K562 (cell line): Measurements from ENCODE around the gene ZKSCAN3. TPM values are rescaled to one million over a fixed set of nuclear protein-coding genes. Genes with fewer than 3 reads are reported as not detected.

Experiments
- ATAC-seq: fragments of 200-7000 bp; cut with Tn5 transposase; 3 replicates; pipeline ENCODE4 v1.9.1; 2020; ENCODE audit warnings: moderate library complexity
- BruUV-seq: library from RNA; stranded (reverse); fragments of 400-500 nt; replicated peaks from 2 replicates; lab custom pipeline; 2021; lab: Mats Ljungman, UMichigan
- CTCF ChIA-PET: fragments of 300-600 bp; formaldehyde crosslinking; extraction: SDS; loops from one replicate; lab custom pipeline; 2021; ENCODE audit warnings: low intra/inter-chr PET ratio; lab: Yijun Ruan, JAX
- POLR2A ChIA-PET: fragments of 300-600, 350-650 bp; sonication (Branson Sonifier 250); formaldehyde crosslinking; extraction: SDS; loops from one replicate; lab custom pipeline; 2021; ENCODE audit warnings: antibody characterized with exemption, inconsistent platforms; lab: Yijun Ruan, JAX
- DNase-seq, 4 experiments: peaks; one replicate each; pipeline versions ENCODE4 v3.0.0 to v3.0.0-alpha.2; 2011 to 2018; ENCODE audit warnings: low spot score in 3 of 4, mixed read lengths in 3 of 4; ENCODE audit errors: extremely low read depth in 1 of 4
- FAIRE-seq: peaks from 2 replicates; lab custom pipeline; 2011; peaks lifted over from hg19 to GRCh38; lab: Jason Lieb, UNC
- H2AFZ ChIP-seq: 2 replicates; pipeline ENCODE4 v1.6.0; 2011; ENCODE audit warnings: low read depth, low read length, control low read depth, inconsistent platforms
- H3K27ac ChIP-seq: fragments of 200-600 bp; 3 replicates; pipeline ENCODE4 v1.8.0; 2011; ENCODE audit warnings: low read depth, mild to moderate bottlenecking, control low read depth, inconsistent platforms, low read length, moderate library complexity, mixed read lengths; ENCODE audit errors: extremely low read depth
- H3K27me3 ChIP-seq, 2 experiments: fragments of 300-600 bp in 1 of 2; 2 replicates in 1 of 2; 3 replicates in 1 of 2; pipeline versions ENCODE4 v1.6.0 to v1.8.0; 2011; ENCODE audit warnings: inconsistent platforms in 2 of 2, low read length in 2 of 2, mild to moderate bottlenecking in 1 of 2, mixed read lengths in 1 of 2, moderate library complexity in 1 of 2; ENCODE audit not compliant: control insufficient read depth in 2 of 2, insufficient read depth in 2 of 2
- H3K36me3 ChIP-seq: fragments of 300-600 bp; 3 replicates; pipeline ENCODE4 v1.8.0; 2011; ENCODE audit warnings: mild to moderate bottlenecking, low read length, inconsistent platforms; ENCODE audit not compliant: control insufficient read depth, insufficient read depth
- H3K4me1 ChIP-seq, 2 experiments: fragments of 200-600 bp in 1 of 2; replicated peaks in 1 of 2; 2 replicates in 1 of 2; 3 replicates in 1 of 2; pipeline versions ENCODE4 v1.5.1 to v1.8.0; 2011; ENCODE audit warnings: inconsistent platforms in 2 of 2, low read length in 2 of 2, mild to moderate bottlenecking in 1 of 2, mixed read lengths in 1 of 2, moderate library complexity in 1 of 2; ENCODE audit not compliant: control insufficient read depth in 2 of 2, insufficient read depth in 2 of 2
- H3K4me2 ChIP-seq: 2 replicates; pipeline ENCODE4 v1.6.1; 2011; ENCODE audit warnings: low read length, control low read depth, inconsistent platforms, mixed read lengths; ENCODE audit not compliant: insufficient read depth
- H3K4me3 ChIP-seq: fragments of 200-600 bp; sonication (generic), shearing (Covaris generic); 2 replicates; pipeline ENCODE4 v1.5.1; 2016; ENCODE audit warnings: control low read depth, inconsistent platforms
- H3K79me2 ChIP-seq: fragments of 200-600 bp; 3 replicates; pipeline ENCODE4 v1.8.0; 2011; ENCODE audit warnings: low read length, inconsistent platforms; ENCODE audit not compliant: control insufficient read depth, insufficient read depth
- H3K9ac ChIP-seq, 2 experiments: 2 replicates each; pipeline versions ENCODE4 v1.6.0 to v1.6.1; 2011; ENCODE audit warnings: low read depth in 2 of 2, low read length in 2 of 2, control low read depth in 1 of 2, inconsistent platforms in 1 of 2, mild to moderate bottlenecking in 1 of 2, mixed read lengths in 1 of 2; ENCODE audit not compliant: insufficient read depth in 1 of 2
- H3K9me1 ChIP-seq: one replicate; pipeline ENCODE4 v1.6.0; 2011; ENCODE audit warnings: inconsistent platforms, mild to moderate bottlenecking, low read length, moderate library complexity; ENCODE audit not compliant: control insufficient read depth, insufficient read depth
- H3K9me3 ChIP-seq: replicated peaks from 2 replicates; pipeline ENCODE4 v1.5.1; 2011; ENCODE audit warnings: low read depth, low read length, inconsistent platforms; ENCODE audit not compliant: control insufficient read depth, insufficient read depth
- H4K20me1 ChIP-seq: replicated peaks from 2 replicates; pipeline ENCODE4 v1.6.1; 2011; ENCODE audit warnings: low read length, inconsistent platforms, mixed read lengths; ENCODE audit not compliant: control insufficient read depth, insufficient read depth
- CHD2 ChIP-seq: IDR thresholded peaks from 2 replicates; pipeline ENCODE4 v1.6.1; 2011; ENCODE audit warnings: low read depth, low read length
- HDAC1 ChIP-seq, 2 experiments: fragments of 450-650 bp; IDR thresholded peaks; 2 replicates each; pipeline ENCODE4 v1.6.1; 2016 to 2017; ENCODE audit warnings: inconsistent platforms in 1 of 2, mild to moderate bottlenecking in 1 of 2, moderate library complexity in 1 of 2
- MECOM ChIP-seq: fragments of 250-450 bp; sonication (Bioruptor Pico); IDR thresholded peaks from 2 replicates; pipeline ENCODE4 v1.8.0; 2022; ENCODE audit warnings: inconsistent platforms
- MITF ChIP-seq: IDR thresholded peaks from 2 replicates; pipeline ENCODE4 v1.6.1; 2014; ENCODE audit warnings: antibody characterized with exemption
- NRF1 ChIP-seq, 2 experiments: fragments of 450-650 bp; IDR thresholded peaks in 1 of 2; conservative IDR thresholded peaks in 1 of 2; 2 replicates each; pipeline ENCODE4 v1.6.1; 2014; ENCODE audit warnings: mild to moderate bottlenecking in 2 of 2
- PKNOX1 ChIP-seq: fragments of 450-650 bp; IDR thresholded peaks from 2 replicates; pipeline ENCODE4 v1.6.1; 2016
- SMC3 ChIP-seq: conservative IDR thresholded peaks from 2 replicates; pipeline ENCODE4 v1.6.1; 2011; ENCODE audit warnings: low read depth, low read length, improper control_type of control experiment; ENCODE audit not compliant: insufficient read depth
- SUPT5H ChIP-seq: fragments of 450-650 bp; IDR thresholded peaks from 2 replicates; pipeline ENCODE4 v1.6.1; 2016
- WGBS: fragments of 100-300 bp; shearing (Covaris generic); methylation state at CpG from one replicate; pipeline ENCODE4 v1.1.6; 2016; ENCODE audit warnings: low coverage, mixed read lengths; ENCODE audit not compliant: insufficient coverage; ENCODE audit errors: missing lambda C conversion rate; 5-methylcytosine and 5-hydroxymethylcytosine counted together
- in situ Hi-C: fragments of 300-500 bp; cut with MboI; formaldehyde crosslinking; loops from 4 replicates; pipeline ENCODE4 v1.15.0; 2018; ENCODE audit warnings: inconsistent platforms, mixed read lengths
- intact Hi-C: fragments of 100-400 bp; cut with micrococcal nuclease; formaldehyde crosslinking; loops from 2 replicates; pipeline ENCODE4 v1.14.2; 2022
- polyA plus RNA-seq, 8 experiments: library from polyadenylated mRNA; depleted of rRNA in 4 of 8; stranded (reverse) in 5 of 8; unstranded in 3 of 8; fragments of >200 nt; fragmentation: Nextera tagmentation in 2 of 8; fragmentation: Illumina TruSeq in 1 of 8; extraction: Ambion mirVana in 2 of 8; extraction: Trizol in 1 of 8; gene quantifications; 2 replicates each; pipeline versions ENCODE4 v1.2.1 to v1.2.3, GENCODE V29; 2011 to 2014; ENCODE audit warnings: inconsistent platforms in 1 of 8, missing spikeins in 1 of 8
- total RNA-seq, 7 experiments: library from RNA; depleted of rRNA in 6 of 7; stranded (reverse); fragments of >200 nt in 6 of 7; fragmentation: Illumina TruSeq in 2 of 7; extraction: Trizol in 2 of 7; gene quantifications; 2 replicates each; pipeline versions ENCODE4 v1.2.1 to v1.2.3, GENCODE V29; 2011 to 2021; ENCODE audit warnings: low replicate concordance in 1 of 7

The ZKSCAN3 gene
- total and polyA plus RNA-seq, 9 of the 15 experiments (the other 6 are each of a cell fraction or from before 2014, with no cell fraction given), result 3.0 to 12.4 (median 10.2) TPM

GRCh38 chr6:28343898-28344677 is 5.7 kb upstream of the ZKSCAN3 start (continued):
- TF ChIP-seq PKNOX1 (peak; percentile 81), HDAC1 (IDR thresholded peaks at IDR 0.05) (peak in 1 of 2 experiments; percentile 52; a peak in 1 of 4 replicates), MITF (peak; percentile 51; the same call in 1 of the 2 replicates), NRF1 (conservative IDR thresholded peaks at IDR 0.05 in 1 of 2, IDR thresholded peaks at IDR 0.05 in 1 of 2) (peak; percentile 67 to 73), MECOM (CRISPR knock-in tag) (peak; percentile 90), SUPT5H (no peak)

GRCh38 chr6:28345201-28345600 is 4.5 kb upstream of the ZKSCAN3 start:
- no peak overlapping the region for H2AFZ ChIP-seq
- ATAC-seq (no peak), DNase-seq (no peak), FAIRE-seq (no peak)
- 86% methylated on average over 1 of the region's 1 CpG for WGBS
- peaks cover 4% of the 10 kb centered on the region for H3K79me2 ChIP-seq
- H3K9ac ChIP-seq, result no peak overlapping the region
- POLR2A ChIA-PET, result interaction anchor here (0.5 to 5.1 kb wide), 5 partner anchors 8 to 118 kb away, joined by 4 to 60 read pairs (median 4); partner anchors contain the start of genes PGBD1 and ZSCAN31
- no peaks in the 10 kb centered on the region for H4K20me1 ChIP-seq
- no peaks in the 10 kb centered on the region for H3K27me3 ChIP-seq
- no peaks in the 10 kb centered on the region for H3K9me1 ChIP-seq
- H3K27ac ChIP-seq, result no peak overlapping the region
- H3K4me1 ChIP-seq, result peaks cover 10 to 38% of the 10 kb centered on the region in 2 experiments; a peak in 4 of 5 replicates
- no peak overlapping the region for H3K4me3 ChIP-seq
- no TSS peak for BruUV-seq
- no peak overlapping the region for H3K4me2 ChIP-seq
- H3K9me3 ChIP-seq, result peaks cover 3% of the 10 kb centered on the region; the same call in 1 of the 2 replicates
- TF ChIP-seq SMC3 (no peak), CHD2 (no peak)
- H3K36me3 ChIP-seq, result no peaks in the 10 kb centered on the region
- CTCF ChIA-PET, result interaction anchor here (0.6 kb wide), 1 partner anchor 258 kb away, joined by 4 read pairs; no protein-coding TSS in a partner anchor
- intact Hi-C loops (no loop called here), in situ Hi-C loops (no loop called here)
